Measurements from ENCODE around the gene EPB41L3.

DNA sequence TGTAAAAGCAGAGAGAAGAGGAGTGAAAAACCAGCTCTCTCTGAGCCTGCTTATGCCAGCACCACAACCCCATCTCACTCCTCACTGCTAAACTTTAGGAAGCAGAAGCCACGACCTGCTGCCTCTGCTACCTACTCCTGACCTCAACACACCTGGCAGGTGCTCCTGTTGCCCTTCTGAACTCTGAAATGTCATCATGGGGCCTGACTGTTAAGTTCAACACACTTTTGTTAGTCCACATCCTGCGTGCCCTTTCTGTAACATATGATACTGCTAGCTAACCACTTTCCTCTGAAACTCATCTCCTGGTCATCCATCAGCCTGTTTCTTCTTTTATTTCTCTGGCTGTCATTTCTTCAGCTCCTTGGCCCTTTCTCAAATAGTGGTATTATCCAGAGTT is 118.1 kb downstream of the EPB41L3 start:
- TF ChIP-seq, protein P1, sequence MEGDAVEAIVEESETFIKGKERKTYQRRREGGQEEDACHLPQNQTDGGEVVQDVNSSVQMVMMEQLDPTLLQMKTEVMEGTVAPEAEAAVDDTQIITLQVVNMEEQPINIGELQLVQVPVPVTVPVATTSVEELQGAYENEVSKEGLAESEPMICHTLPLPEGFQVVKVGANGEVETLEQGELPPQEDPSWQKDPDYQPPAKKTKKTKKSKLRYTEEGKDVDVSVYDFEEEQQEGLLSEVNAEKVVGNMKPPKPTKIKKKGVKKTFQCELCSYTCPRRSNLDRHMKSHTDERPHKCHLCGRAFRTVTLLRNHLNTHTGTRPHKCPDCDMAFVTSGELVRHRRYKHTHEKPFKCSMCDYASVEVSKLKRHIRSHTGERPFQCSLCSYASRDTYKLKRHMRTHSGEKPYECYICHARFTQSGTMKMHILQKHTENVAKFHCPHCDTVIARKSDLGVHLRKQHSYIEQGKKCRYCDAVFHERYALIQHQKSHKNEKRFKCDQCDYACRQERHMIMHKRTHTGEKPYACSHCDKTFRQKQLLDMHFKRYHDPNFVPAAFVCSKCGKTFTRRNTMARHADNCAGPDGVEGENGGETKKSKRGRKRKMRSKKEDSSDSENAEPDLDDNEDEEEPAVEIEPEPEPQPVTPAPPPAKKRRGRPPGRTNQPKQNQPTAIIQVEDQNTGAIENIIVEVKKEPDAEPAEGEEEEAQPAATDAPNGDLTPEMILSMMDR (IDR thresholded peaks at IDR 0.05; ENCODE audit: low read length) = no peak
- TF ChIP-seq EZH2 (IDR thresholded peaks at IDR 0.05; ENCODE audit: borderline replicate concordance, low read length) = no peak

Data from OCI-LY1 (cell line).